Hematopoietic multipotent progenitor cell treated with erythropoietin and hydrocortisone succinate and interleukin-3 and kit ligand, for 8 days (in vitro differentiated cells): ENCODE results near the gene COL20A1.
"Not testable (repeated sequence)": the region's sequence is repeated elsewhere in the genome, so short reads cannot be mapped to it uniquely, and the experiment has no call there.

Experiments used
- DNase-seq: peaks from one replicate; pipeline ENCODE4 v3.0.0-alpha.2; 2015

Gene COL20A1

DNA sequence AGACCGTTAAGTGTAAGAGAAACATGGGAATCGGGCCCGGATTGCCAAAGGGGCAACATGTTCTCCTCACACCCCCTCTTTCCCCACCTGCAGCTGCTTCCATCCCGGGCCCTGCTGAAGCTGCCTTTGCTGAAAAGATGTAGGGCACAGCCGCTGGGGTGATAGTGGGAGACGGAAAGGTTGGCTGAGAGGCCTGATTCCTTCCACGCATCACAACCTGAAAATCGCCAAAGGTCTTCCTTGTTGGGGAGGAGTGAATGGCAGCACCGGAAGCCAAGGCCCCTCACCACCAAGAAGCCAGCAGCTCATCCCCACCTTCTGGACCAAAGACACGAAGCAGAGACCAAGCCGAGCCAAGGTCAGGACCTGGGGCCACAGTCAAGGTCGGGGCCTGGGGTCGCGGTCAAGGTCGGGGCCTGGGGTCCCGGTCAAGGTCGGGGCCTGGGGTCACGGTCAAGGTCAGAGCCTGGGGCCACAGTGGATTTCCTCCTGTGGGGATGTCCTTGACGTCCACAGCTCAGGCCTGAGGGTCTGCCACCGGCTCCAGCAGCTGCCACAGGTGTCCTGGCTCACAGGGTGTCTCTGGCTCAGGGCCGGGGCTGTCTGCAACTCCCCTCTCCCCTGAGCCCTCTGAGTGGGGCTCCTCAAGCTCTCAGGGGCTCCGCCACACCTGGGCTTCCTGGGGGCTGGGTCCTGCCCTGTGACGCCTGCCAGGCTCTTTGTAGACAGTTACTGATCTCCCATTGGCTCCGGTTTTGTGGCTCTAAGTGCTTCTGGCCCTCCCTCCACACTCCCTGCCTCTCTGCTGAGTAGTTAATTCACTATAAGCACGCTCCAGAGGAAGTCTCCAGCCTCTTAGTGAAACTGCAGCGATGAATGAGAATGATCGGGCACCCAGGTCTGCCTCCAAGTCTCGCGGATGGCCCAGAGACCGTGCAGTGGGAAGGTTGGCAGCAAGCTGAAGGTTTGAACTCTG lies 73.7 kb downstream of the COL20A1 start:
- DNase-seq, result no peak

DNA sequence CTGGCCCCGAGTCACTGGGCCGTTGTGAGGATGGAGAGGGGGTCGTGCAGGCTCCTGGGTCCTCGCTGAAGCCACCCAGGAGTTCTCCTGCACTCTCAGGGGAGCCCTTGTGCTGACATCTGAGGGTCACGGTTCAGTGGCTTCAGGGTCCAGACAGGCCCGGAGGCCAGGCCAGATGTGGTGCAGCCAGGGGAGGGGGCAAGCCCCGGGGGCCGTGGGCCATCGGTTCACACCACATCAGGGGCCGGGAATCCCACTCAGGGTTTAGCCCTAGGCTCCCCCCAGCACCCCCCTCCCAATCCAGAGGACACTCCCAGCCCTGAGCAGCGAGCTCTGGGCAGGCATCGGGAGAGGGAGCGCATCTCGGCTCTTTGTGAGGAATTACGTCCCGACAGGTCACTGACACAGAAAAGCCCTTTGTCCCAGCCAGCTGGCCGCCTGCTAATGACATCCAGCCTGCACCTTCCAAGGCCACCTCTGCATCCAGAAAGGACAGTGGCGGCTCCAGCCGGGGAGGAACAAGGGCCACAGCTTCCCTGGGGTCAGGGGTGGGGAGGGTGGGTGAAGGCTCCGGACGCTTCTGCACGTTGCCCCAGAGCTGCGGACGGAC lies 74.6 kb downstream of the COL20A1 start:
- no peak for DNase-seq

DNA sequence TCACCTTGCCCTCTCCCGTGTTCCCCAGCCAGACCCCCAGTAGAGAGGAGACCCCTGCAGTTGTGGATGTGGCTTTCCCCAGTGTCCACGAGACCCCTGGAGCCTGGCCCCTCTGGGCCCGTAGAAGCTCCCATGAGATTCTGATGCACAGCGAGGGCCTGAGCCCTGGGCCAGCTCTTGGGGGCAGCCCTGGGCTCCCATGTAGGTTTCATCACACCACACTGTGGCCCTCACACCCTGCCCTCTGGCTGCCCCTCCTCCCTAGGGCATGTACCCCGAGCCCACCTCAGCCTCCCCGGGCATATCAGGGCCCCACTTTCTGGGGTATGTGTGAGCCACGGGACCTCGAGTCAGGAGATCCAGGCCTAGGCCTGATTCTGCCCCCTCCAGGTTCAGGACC lies 75.2 kb downstream of the COL20A1 start:
- DNase-seq, result no peak

- DNase-seq, result no peak
These were observed 76.1 kb downstream of the COL20A1 start for GRCh38 chr20:63369024-63369530.

DNA sequence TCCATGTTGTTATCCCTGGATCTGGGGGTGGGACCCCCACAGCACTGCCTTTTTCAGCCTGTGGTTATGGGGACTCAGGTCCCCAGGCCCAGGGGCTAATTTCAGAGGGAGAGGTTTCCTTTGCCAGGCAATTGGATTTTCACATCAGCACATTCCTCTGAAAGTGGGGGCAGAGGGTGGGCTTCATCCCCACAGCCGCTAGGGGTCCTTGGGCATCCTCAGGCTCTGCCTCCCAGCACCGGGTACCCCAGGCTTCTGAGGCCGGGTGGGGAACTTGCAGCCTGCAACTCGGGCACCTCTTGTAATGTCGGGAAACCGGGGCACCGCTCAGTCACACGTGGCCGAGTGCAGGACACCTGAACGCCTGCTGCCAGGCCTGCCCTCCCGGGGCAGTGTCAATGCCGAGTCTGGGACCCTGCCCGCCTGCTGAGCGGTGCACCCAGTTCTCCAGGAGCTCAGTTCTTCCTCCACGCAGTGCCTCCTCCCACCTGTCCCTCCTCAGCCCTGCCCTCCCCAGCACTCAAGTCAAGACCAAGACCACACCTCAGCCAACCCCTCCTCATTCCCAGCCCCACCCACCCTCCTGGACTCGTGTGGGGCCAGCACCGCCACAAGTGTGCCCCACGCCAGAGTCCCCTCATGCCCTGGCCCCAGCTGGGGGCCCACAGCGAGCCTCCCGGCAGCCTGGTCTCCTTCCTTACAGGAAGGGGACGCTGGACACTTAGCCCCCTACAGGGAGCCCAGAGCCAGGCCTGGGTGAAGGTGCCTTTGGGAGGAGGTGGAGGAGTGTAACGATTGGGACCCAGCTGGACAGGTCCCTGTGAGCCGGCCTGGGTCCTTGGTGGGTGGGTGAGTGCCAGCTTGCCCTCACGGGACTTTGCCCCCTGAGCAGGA lies 77.0 kb downstream of the COL20A1 start:
- no peak for DNase-seq

DNA sequence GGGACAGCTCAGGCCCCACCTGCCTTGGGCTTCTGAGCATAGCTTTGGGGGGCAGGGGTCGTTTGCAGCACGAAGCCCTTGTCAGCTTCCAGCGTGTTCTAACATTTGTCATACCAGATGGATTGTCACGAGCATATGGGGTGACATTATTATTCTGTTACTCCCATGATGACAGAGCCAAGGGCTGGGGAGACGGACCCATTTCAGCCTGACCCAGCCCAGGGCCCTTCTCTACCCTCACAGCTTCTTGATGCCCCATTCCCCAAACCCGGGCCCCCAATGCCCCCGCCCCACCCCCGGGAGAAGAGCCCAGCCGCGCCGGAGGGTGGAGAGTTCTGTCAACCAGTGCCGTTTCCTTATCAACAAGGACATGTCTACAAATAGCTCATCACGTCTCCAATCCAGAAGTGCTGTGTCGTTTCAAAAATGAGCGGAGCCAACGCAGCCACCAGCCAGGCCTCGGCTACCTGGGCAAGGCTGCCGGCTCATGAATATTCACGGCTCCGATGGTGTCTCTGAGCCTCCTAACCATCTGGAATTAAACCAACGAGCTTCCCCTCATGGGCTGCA lies 77.7 kb downstream of the COL20A1 start:
- DNase-seq, result no peak

DNA sequence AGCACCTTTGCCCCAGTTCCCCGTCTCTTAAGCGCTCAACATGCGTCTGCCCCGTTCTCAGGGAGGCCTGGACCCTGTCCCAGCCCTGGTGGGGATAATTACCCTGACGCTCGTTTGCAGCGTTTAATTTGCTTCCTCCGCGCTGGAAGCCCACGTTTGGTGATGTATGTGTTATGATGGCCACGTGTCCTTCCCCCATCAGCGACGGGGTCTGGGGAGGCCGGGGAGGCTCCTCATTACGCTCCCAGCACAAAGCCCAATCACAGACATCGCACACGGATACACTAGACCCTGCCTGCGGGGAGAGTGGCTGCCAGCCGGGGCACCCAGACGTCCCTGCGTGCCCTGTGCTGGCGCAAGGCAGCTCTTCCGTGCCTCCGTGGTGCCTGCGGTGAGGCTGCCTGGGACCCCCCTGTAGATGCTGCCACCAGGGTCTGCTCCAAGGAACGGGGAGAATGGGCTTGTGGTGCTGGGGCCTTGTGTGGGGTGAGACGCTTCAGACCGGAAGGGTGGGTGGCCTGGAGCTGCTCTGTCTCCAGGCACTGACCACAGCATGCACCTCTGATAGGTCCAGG lies 78.4 kb downstream of the COL20A1 start:
- DNase-seq, result no peak

- no peak for DNase-seq
These were observed 80.2 kb downstream of the COL20A1 start for GRCh38 chr20:63372971-63373885.

- no peak for DNase-seq
These were observed 81.0 kb downstream of the COL20A1 start for GRCh38 chr20:63373996-63374395.

DNA sequence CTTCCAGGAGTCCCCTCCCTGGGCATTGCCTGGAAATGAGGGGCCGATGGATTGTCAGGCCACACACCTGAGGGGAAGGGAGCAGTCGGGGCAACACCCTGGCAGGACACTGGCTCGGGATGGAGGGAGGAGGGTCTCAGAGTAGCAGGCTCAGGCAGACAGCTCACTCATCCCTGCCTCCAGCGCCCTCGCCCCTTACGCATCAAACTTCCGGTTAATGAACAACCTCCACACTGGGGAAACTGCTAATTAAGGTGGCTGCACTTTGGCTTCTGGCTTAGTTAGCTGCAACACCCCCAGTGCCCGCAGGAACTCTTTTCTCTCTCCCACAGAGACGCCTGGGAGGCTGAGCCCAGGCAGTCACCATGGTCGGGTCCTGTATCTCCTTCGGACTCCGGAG lies 81.5 kb downstream of the COL20A1 start:
- no peak for DNase-seq

- DNase-seq, result no peak
These were observed 82.5 kb downstream of the COL20A1 start for GRCh38 chr20:63375438-63375837.

GRCh38 chr20:63376283-63377250 lies 83.6 kb downstream of the COL20A1 start:
- DNase-seq, result no peak

DNA sequence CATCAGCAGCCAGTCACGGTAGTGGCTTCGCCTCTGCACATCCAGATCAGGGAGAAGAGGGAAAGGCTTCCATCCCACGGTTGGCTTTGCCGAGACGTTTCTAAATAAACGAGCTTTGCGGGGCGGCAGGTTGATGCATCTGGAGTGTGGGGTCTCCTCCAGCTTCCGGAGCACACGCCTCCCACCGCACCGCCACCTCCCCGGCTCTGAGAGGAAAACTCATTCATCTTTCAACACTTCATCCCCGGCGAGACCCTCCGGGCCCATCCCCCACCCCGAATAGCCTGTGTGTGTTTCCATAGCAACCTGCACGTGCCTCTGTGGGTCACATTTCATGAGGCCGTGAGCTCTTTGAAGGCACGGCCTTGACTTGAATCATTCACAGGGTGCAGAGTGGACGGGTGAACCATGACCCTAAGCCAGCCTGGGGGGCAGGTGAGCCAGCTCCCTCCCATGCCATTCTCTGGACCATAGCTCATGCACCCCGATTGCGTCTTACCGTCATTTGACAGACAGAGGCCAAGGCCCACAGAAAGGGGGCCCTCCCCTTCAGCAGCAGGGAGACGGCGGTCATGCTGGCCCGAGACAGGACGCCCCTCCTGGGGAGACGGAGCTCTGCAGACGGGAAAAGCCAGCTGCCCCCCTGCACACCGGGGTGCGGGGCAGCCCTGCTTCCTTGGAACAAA lies 84.4 kb downstream of the COL20A1 start:
- no peak for DNase-seq

GRCh38 chr20:63377951-63378381 lies 85.0 kb downstream of the COL20A1 start:
- no peak for DNase-seq

DNA sequence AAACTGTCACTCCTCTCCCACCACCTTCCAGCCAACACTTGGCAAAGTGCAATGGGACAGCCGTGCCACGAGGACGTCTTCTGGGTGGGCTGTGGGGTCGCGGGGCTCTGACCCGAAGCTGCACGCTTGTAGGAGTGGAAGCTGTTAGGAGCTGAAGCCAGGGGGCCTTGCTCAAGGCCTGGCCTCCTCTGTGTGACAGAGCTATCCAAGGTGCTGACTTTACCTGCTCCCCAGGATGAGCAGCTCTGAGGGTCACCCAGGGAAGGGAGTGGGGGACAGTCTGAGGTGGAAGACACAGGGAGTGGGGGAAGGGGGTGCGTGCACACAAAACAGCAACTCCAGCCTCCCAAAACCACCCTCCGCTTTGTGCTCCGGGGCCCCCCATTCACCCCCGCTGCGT lies 85.6 kb downstream of the COL20A1 start:
- DNase-seq, result no peak

GRCh38 chr20:63379296-63379695 lies 86.3 kb downstream of the COL20A1 start:
- no peak for DNase-seq

DNA sequence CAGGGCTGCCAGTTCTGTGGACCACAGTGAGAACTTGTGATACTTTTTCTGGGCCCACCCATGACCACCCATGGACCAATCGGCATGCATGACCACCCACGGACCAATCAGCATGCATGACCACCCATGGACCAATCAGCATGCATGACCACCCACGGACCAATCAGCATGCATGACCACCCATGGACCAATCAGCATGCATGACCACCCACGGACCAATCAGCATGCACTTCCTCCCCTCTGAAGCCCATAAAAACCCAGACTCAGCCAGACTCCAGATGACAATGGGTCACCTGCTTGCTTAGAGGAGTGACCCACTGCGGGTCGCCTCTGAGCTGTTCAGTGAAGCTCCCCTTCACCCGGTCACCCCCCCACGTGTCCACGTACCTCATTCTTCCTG lies 86.9 kb downstream of the COL20A1 start:
- DNase-seq, result not testable (repeated sequence)

DNA sequence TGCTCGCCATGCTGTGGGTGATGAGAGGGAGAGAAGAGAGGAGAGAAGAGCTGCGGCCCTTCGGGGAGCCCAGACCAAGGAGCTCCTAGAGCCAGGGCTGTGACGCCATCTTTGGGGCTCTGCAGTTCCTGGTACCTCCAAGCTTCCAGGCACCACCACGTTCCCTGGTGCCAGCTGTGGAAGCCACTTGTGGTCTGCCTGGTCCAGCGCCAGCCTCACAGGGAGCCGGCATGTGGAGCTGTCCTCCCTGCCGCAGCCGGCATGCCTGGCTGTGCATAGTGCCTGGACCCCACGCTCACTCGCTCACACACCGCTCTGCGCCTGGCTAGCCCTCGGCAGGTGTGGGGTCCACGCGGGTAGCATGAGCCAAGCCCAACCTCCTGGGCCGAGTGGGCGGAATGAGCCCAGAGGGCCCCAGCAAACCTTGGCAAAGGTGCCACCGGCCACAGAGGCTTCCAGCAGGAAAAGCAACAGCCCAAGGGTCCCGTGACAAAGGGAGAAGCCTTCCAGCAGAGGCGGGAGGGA lies 87.4 kb downstream of the COL20A1 start:
- DNase-seq, result no peak
